H1 (cell line): ENCODE results near the gene PCCA. TPM values are rescaled to one million over a fixed set of nuclear protein-coding genes. Genes with fewer than 3 reads are reported as not detected.

Source experiments
- ASH2L ChIP-seq: fragments of 200-600, 300-600 bp; sonication (generic); IDR thresholded peaks from one replicate; pipeline ENCODE4 v1.7.1; 2017; ENCODE audit warnings: low read length
- BRCA1 ChIP-seq: IDR thresholded peaks from 2 replicates; pipeline ENCODE4 v1.6.1; 2012; ENCODE audit warnings: low read depth, low read length, improper control_type of control experiment
- CHD2 ChIP-seq: IDR thresholded peaks from 2 replicates; pipeline ENCODE4 v1.6.1; 2012; ENCODE audit warnings: low read length, improper control_type of control experiment
- CTBP2 ChIP-seq: IDR thresholded peaks from 2 replicates; pipeline ENCODE4 v1.7.0; 2011; ENCODE audit warnings: borderline replicate concordance, mild to moderate bottlenecking, moderate library complexity, mixed read lengths, low read length; ENCODE audit not compliant: insufficient read depth, insufficient read length
- TCF12 ChIP-seq: IDR thresholded peaks from 2 replicates; pipeline ENCODE4 v1.6.1; 2011; ENCODE audit warnings: low read depth, mild to moderate bottlenecking, low read length
- polyA plus RNA-seq, 7 experiments: library from polyadenylated mRNA; depleted of rRNA in 3 of 7; stranded (reverse) in 5 of 7; unstranded in 2 of 7; fragments of >200 nt in 5 of 7; fragments of 200-250 nt in 2 of 7; gene quantifications; 1 replicate in 5 of 7; 2 replicates in 1 of 7; 4 replicates in 1 of 7; pipeline versions ENCODE4 v1.2.1 to v1.2.3, GENCODE V29; 2011 to 2013; ENCODE audit warnings: missing spikeins in 2 of 7, mixed read lengths in 2 of 7
- total RNA-seq: library from RNA; stranded (reverse); fragmentation: NEBNext Ultra II Directional; extraction: Animal tissue kit (Norgen Biotek cat#: 25700); gene quantifications from 2 replicates; pipeline ENCODE4 v1.2.1, GENCODE V29; 2021

PCCA gene
- total and polyA plus RNA-seq, 2 of the 8 experiments (the other 6 are each of a cell fraction or from before 2014, with no cell fraction given) = 18.4 to 49.8 TPM

DNA sequence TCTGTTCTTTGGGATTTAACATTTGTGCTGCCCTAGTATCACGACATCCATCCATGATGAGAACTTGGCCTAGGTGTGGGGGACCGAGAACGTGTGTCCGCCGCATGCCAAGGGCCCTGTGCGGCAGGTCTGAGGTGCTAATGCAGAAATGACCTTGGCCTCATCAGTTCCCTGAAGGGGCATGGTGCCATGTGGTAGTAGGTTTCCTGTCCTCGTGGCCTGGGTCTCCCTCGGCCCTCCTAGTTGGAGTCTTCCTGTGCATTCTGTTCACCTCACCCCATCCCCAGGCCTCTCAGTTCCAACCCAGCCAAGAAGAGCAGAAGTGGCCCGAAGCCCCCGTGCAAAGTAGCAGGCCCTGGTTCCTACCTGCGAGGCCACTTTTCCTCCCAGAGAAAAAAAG, 439.9 kb downstream of the PCCA start (continued):
- TF ChIP-seq CHD2 = no peak
- no peak for TF ChIP-seq CTBP2
- no peak for TF ChIP-seq TCF12
- TF ChIP-seq BRCA1 = no peak
- no peak for TF ChIP-seq ASH2L
- TF ChIP-seq, all 59 proteins: peak for 0
